ENCODE results near the gene UBAP1. TPM values are rescaled to one million over a fixed set of nuclear protein-coding genes. Genes with fewer than 3 reads are reported as not detected.

The UBAP1 gene
- total and polyA plus RNA-seq, 2 of the 4 experiments (the other 2 are of a cell fraction) = 30.6 to 37.0 TPM

GRCh38 chr9:34267660-34268059 lies 88.8 kb downstream of the UBAP1 start:
- no peak for ATAC-seq (ENCODE audit: low read depth)
- no peak overlapping the region for H4K5ac ChIP-seq (ENCODE audit: low read depth, low read length)
- H2AFZ ChIP-seq (replicated peaks; ENCODE audit: low read length, poor library complexity) = no peak overlapping the region
- no peak overlapping the region for H3K14ac ChIP-seq (replicated peaks; ENCODE audit: low read depth, low read length)
- POLR2A ChIA-PET (ENCODE audit: unreplicated experiment) = no interaction called here
- no peaks in the 10 kb centered on the region for H3K4me1 ChIP-seq (ENCODE audit: control insufficient read depth, insufficient read depth, low read length)
- no peak overlapping the region for H3K4ac ChIP-seq (ENCODE audit: low read depth, low read length)
- dilution Hi-C loops (cut with HindIII; ENCODE audit: low sequenced_read_pairs, unreplicated experiment) (no loop called here), intact Hi-C loops (cut with micrococcal nuclease) (no loop called here), in situ Hi-C loops (cut with MboI; ENCODE audit: low sequenced_read_pairs) (no loop called here)
- no peak overlapping the region for H3K9ac ChIP-seq (ENCODE audit: low read depth, low read length)
- no peak overlapping the region for H2BK20ac ChIP-seq (ENCODE audit: low read depth, low read length)
- H2AK5ac ChIP-seq (ENCODE audit: low read depth, low read length) = no peak overlapping the region
- BruUV-seq (replicated peaks) = no TSS peak
- H3K27me3 ChIP-seq (ENCODE audit: control insufficient read depth, insufficient read depth, low read length) = no peaks in the 10 kb centered on the region
- CTCF ChIA-PET = no interaction called here
- no peak overlapping the region for H4K91ac ChIP-seq (ENCODE audit: insufficient read depth, low read depth, low read length)
- no peak for DNase-seq
- no peaks in the 10 kb centered on the region for H4K20me1 ChIP-seq (ENCODE audit: insufficient read depth, low read length)
- no peak overlapping the region for H2BK15ac ChIP-seq (ENCODE audit: low read depth, low read length)
- TF ChIP-seq ELK1 (IDR thresholded peaks at IDR 0.05; ENCODE audit: borderline replicate concordance, low read depth, low read length) (no peak), CEBPB (IDR thresholded peaks at IDR 0.05; ENCODE audit: low read depth, low read length) (no peak), USF2 (IDR thresholded peaks at IDR 0.05; ENCODE audit: low read depth, low read length) (no peak), CTCF (conservative IDR thresholded peaks at IDR 0.05; ENCODE audit: low read depth, low read length) (no peak), FOS (IDR thresholded peaks at IDR 0.05; ENCODE audit: low read depth, low read length) (no peak), RFX5 (IDR thresholded peaks at IDR 0.05; ENCODE audit: low read depth, low read length) (no peak), POLR2A (IDR thresholded peaks at IDR 0.05; ENCODE audit: low read depth, low read length) (no peak), MAFK (IDR thresholded peaks at IDR 0.05; ENCODE audit: low read depth, low read length) (no peak), SMC3 (IDR thresholded peaks at IDR 0.05; ENCODE audit: low read depth, low read length) (no peak), NFE2L2 (IDR thresholded peaks at IDR 0.05; ENCODE audit: low read depth, low read length) (no peak), RCOR1 (IDR thresholded peaks at IDR 0.05; ENCODE audit: insufficient replicate concordance, low read length) (no peak), MXI1 (IDR thresholded peaks at IDR 0.05; ENCODE audit: borderline replicate concordance, low read depth, low read length) (no peak), CHD1 (IDR thresholded peaks at IDR 0.05; ENCODE audit: low read depth, low read length) (no peak), MAZ (IDR thresholded peaks at IDR 0.05; ENCODE audit: borderline replicate concordance, low read depth, low read length) (no peak), BHLHE40 (IDR thresholded peaks at IDR 0.05; ENCODE audit: low read depth, low read length) (no peak), RAD21 (IDR thresholded peaks at IDR 0.05; ENCODE audit: low read length) (no peak)
- no peak overlapping the region for H3K27ac ChIP-seq (ENCODE audit: insufficient read depth, low read length)
- no peak overlapping the region for H4K8ac ChIP-seq (ENCODE audit: low read depth in 2 of 2, low read length in 2 of 2)
- no peaks in the 10 kb centered on the region for H3K9me3 ChIP-seq (ENCODE audit: control insufficient read depth, insufficient read depth, low read length)
- no peak overlapping the region for H3K56ac ChIP-seq (ENCODE audit: extremely low read depth, insufficient read depth, low read length)
- no peak overlapping the region for H2AK9ac ChIP-seq (replicated peaks; ENCODE audit: low read depth, low read length, poor library complexity)
- H3K18ac ChIP-seq (ENCODE audit: low read depth, low read length) = no peak overlapping the region
- WGBS, 2 experiments (ENCODE audit: extremely low coverage in 2 of 2, insufficient read length in 1 of 2) = no CpG with 5 or more reads among the region's 1 CpG
- no peak overlapping the region for H2BK120ac ChIP-seq (ENCODE audit: low read depth, low read length)
- no peak overlapping the region for H3K23ac ChIP-seq (ENCODE audit: low read depth, low read length)
- H3K9me1 ChIP-seq (ENCODE audit: insufficient read depth, low read length) = 0 out of 2 replicates have a peak, but pooled peaks cover 4% of the 10 kb centered on the region
- H3K4me3 ChIP-seq (ENCODE audit: insufficient read depth, low read depth, low read length) = no peak overlapping the region
- no peaks in the 10 kb centered on the region for H3K36me3 ChIP-seq (ENCODE audit: control insufficient read depth, insufficient read depth, low read length)
- H2BK5ac ChIP-seq (ENCODE audit: low read depth, low read length, poor library complexity, severe bottlenecking) = no peak overlapping the region
- no peaks in the 10 kb centered on the region for H3K79me1 ChIP-seq (ENCODE audit: low read depth in 1 of 2, low read length in 2 of 2)
- H3K4me2 ChIP-seq (ENCODE audit: low read depth, low read length) = no peak overlapping the region

All from IMR-90 (cell line).